AG20443 (cell line): ENCODE data around the gene CLIP1.
"Not testable (repeated sequence)": the region's sequence is repeated elsewhere in the genome, so short reads cannot be mapped to it uniquely, and the experiment has no call there.

Experiments used
- DNase-seq: peaks from one replicate; pipeline ENCODE4 v3.0.0; 2012; ENCODE audit warnings: low spot score, mixed read lengths

CLIP1 gene

GRCh38 chr12:122421821-122422729, at the start of gene CLIP1:
TSS of gene CLIP1 (minus strand) at chr12:122422669. CDS start at chr12:122380452, 42,217 bp downstream.
- DNase-seq = peak; percentile 88

GRCh38 chr12:122471324-122472226, 49.1 kb upstream of the CLIP1 start:
- DNase-seq = peak; percentile 51

GRCh38 chr12:122470576-122470975, 48.1 kb upstream of the CLIP1 start:
- not testable (repeated sequence) for DNase-seq

- DNase-seq = not testable (repeated sequence)
Measured at GRCh38 chr12:122469856-122470255, 47.4 kb upstream of the CLIP1 start.

GRCh38 chr12:122467983-122468382, 45.5 kb upstream of the CLIP1 start:
- no peak for DNase-seq

- DNase-seq = peak; percentile 94
Measured at GRCh38 chr12:122464317-122465042, 42.0 kb upstream of the CLIP1 start.

- DNase-seq = no peak
Measured at GRCh38 chr12:122460641-122461040, 38.2 kb upstream of the CLIP1 start.

- DNase-seq = no peak
Measured at GRCh38 chr12:122460061-122460460, 37.6 kb upstream of the CLIP1 start.

GRCh38 chr12:122459211-122459610, 36.7 kb upstream of the CLIP1 start:
- DNase-seq = no peak

GRCh38 chr12:122458105-122459035, 35.9 kb upstream of the CLIP1 start:
- DNase-seq = no peak

- no peak for DNase-seq
Measured at GRCh38 chr12:122457627-122458026, 35.2 kb upstream of the CLIP1 start.

GRCh38 chr12:122454739-122455138, 32.3 kb upstream of the CLIP1 start:
- no peak for DNase-seq

- no peak for DNase-seq
Measured at GRCh38 chr12:122454250-122454721, 31.8 kb upstream of the CLIP1 start.

- no peak for DNase-seq
Measured at GRCh38 chr12:122452701-122453285, 30.3 kb upstream of the CLIP1 start.

- DNase-seq = no peak
Measured at GRCh38 chr12:122449317-122449716, 26.8 kb upstream of the CLIP1 start.

GRCh38 chr12:122447825-122448224, 25.4 kb upstream of the CLIP1 start:
- not testable (repeated sequence) for DNase-seq

- not testable (repeated sequence) for DNase-seq
Measured at GRCh38 chr12:122446390-122446789, 23.9 kb upstream of the CLIP1 start.

GRCh38 chr12:122444071-122444470, 21.6 kb upstream of the CLIP1 start:
- DNase-seq = not testable (repeated sequence)

- not testable (repeated sequence) for DNase-seq
Measured at GRCh38 chr12:122438822-122439221, 16.4 kb upstream of the CLIP1 start.

GRCh38 chr12:122437656-122438121, 15.2 kb upstream of the CLIP1 start:
- DNase-seq = peak; percentile 89
